ENCODE measurements around the gene CRIP1.
A peak's percentile ranks its signal among the peaks of the same experiment; 100 is the strongest.

CRIP1 gene

DNA sequence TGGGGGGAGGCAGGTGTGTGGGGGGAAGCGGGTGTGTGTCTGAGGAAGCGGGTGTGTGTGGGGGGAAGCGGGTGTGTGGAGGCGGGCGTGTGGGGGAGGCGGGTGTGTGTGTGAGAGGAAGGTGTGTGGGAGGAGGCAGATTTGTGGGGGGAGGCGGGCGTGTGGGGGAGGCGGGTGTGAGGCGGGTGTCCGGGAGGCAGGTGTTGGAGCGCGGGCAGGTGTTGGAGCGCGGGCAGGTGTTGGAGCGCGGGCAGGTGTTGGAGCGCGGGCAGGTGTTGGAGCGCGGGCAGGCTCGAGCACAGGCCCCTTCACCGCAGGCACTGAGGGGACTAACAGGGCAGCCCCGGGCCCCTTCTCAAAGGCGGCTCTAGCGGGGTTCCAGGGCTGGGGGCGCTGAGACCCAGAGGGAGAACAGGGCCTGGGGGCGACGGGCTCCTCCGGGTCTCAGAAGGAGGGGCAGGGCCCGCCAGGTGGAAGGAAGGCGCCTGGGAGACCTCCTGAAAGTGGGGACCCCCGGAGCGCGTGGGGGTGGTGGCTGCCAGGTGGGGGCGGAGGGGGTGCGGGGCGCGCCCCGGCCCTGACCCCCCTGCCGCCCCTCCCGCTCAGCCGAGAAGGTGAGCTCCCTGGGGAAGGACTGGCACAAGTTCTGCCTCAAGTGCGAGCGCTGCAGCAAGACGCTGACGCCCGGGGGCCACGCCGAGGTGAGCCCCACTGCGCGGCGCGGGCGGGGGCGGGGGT, 8.9 kb upstream of the CRIP1 start:
- H3K79me1 ChIP-seq (replicated peaks; ENCODE audit: low read length, poor library complexity, severe bottlenecking), result no peaks in the 10 kb centered on the region
- H3K4ac ChIP-seq (ENCODE audit: low read depth in 1 of 2, low read length in 2 of 2), result no peak overlapping the region
- peaks cover 15 to 24% of the 10 kb centered on the region in 2 experiments for H3K27me3 ChIP-seq (ENCODE audit: control insufficient read depth in 1 of 2, insufficient read depth in 1 of 2, low read length in 2 of 2)
- H3K23ac ChIP-seq (ENCODE audit: low read length in 2 of 2), result peak overlapping the region in 1 of 2 experiments; percentile 49
- no peak overlapping the region for H2BK120ac ChIP-seq (ENCODE audit: low read depth, low read length)
- WGBS, result 34% methylated on average over 27 of the region's 56 CpGs
- H4K8ac ChIP-seq (ENCODE audit: low read length), result no peak overlapping the region
- no peak overlapping the region for H2BK12ac ChIP-seq (ENCODE audit: low read length in 2 of 2)
- H3K18ac ChIP-seq (ENCODE audit: low read depth in 1 of 2, low read length in 2 of 2), result no peak overlapping the region
- no peak overlapping the region for H3K14ac ChIP-seq (ENCODE audit: low read length in 2 of 2)
- no peak overlapping the region for H2AK5ac ChIP-seq (ENCODE audit: low read length, severe bottlenecking)
- no peak overlapping the region for H3K4me2 ChIP-seq (ENCODE audit: low read length, poor library complexity, severe bottlenecking)
- no peak overlapping the region for H2AFZ ChIP-seq (ENCODE audit: low read depth, low read length)
- no peak overlapping the region for H3K9ac ChIP-seq (ENCODE audit: low read length)
- H3K36me3 ChIP-seq (ENCODE audit: control insufficient read depth in 1 of 2, insufficient read depth in 2 of 2, low read depth in 1 of 2, low read length in 2 of 2), result peaks cover 0 to 2% of the 10 kb centered on the region in 2 experiments
- no peak overlapping the region for H2BK15ac ChIP-seq (ENCODE audit: low read depth, poor library complexity, severe bottlenecking)
- no peak overlapping the region for H2BK5ac ChIP-seq (ENCODE audit: low read depth, low read length, poor library complexity, severe bottlenecking)
- no peak overlapping the region for H3K27ac ChIP-seq (ENCODE audit: low read length, poor library complexity, severe bottlenecking)
- peak overlapping the region; percentile 60 for H4K91ac ChIP-seq (ENCODE audit: low read length)
- no peak for DNase-seq
- H3K4me3 ChIP-seq (ENCODE audit: insufficient read depth in 1 of 2, low read depth in 1 of 2, low read length in 2 of 2), result no peak overlapping the region
- H3K9me3 ChIP-seq (ENCODE audit: control insufficient read depth, low read length), result no peaks in the 10 kb centered on the region
- H3K4me1 ChIP-seq (ENCODE audit: control insufficient read depth, insufficient read depth, low read depth, low read length), result peaks cover 83% of the 10 kb centered on the region

DNA sequence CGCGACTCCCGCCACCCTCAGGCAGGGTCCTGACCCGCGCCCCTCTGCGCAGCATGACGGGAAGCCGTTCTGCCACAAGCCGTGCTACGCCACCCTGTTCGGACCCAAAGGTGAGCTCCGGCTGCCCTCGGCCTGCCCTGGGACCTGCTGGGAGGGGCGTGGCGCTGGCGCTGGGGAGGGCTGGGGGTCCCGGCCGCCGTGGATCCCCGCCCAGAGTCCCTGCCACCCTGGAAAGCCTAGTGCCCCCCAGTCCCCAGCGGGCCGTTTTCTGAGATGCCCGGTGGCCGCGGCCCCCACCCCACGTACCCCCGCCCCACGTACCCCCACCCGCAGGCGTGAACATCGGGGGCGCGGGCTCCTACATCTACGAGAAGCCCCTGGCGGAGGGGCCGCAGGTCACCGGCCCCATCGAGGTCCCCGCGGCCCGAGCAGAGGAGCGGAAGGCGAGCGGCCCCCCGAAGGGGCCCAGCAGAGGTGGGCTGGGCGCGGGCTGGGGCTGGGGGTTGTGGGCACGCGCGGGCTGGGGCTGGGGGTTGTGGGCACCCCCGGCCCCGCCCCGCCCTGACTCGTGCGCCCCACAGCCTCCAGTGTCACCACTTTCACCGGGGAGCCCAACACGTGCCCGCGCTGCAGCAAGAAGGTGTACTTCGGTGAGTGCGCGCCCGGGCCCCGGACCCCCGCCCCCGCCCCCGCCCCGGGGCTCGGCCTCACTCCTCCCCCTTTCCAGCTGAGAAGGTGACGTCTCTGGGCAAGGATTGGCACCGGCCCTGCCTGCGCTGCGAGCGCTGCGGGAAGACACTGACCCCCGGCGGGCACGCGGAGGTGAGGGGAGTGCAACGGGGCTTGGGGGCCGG, 8.1 kb upstream of the CRIP1 start:
- Histone ChIP-seq H2AFZ (ENCODE audit: low read depth, low read length) (no peak overlapping the region), H3K79me1 (replicated peaks; ENCODE audit: low read length, poor library complexity, severe bottlenecking) (no peaks in the 10 kb centered on the region), H3K4me1 (ENCODE audit: control insufficient read depth, insufficient read depth, low read depth, low read length) (peaks cover 81% of the 10 kb centered on the region), H3K36me3 (ENCODE audit: control insufficient read depth in 1 of 2, insufficient read depth in 2 of 2, low read depth in 1 of 2, low read length in 2 of 2) (peaks cover 0 to 2% of the 10 kb centered on the region in 2 experiments), H2BK120ac (ENCODE audit: low read depth, low read length) (no peak overlapping the region), H2BK5ac (ENCODE audit: low read depth, low read length, poor library complexity, severe bottlenecking) (no peak overlapping the region), H2BK12ac (ENCODE audit: low read length in 2 of 2) (no peak overlapping the region), H3K9ac (ENCODE audit: low read length) (no peak overlapping the region), H3K4me3 (ENCODE audit: insufficient read depth in 1 of 2, low read depth in 1 of 2, low read length in 2 of 2) (no peak overlapping the region), H3K9me3 (ENCODE audit: control insufficient read depth, low read length) (no peaks in the 10 kb centered on the region), H3K4me2 (ENCODE audit: low read length, poor library complexity, severe bottlenecking) (no peak overlapping the region), H4K8ac (ENCODE audit: low read length) (no peak overlapping the region), H3K27me3 (ENCODE audit: control insufficient read depth in 1 of 2, insufficient read depth in 1 of 2, low read length in 2 of 2) (peaks cover 11 to 24% of the 10 kb centered on the region in 2 experiments), H3K27ac (ENCODE audit: low read length, poor library complexity, severe bottlenecking) (no peak overlapping the region), H2BK15ac (ENCODE audit: low read depth, poor library complexity, severe bottlenecking) (no peak overlapping the region), H3K18ac (ENCODE audit: low read depth in 1 of 2, low read length in 2 of 2) (no peak overlapping the region), H3K23ac (ENCODE audit: low read length in 2 of 2) (peak overlapping the region in 1 of 2 experiments; percentile 49), H4K91ac (ENCODE audit: low read length) (peak overlapping the region; percentile 60), H2AK5ac (ENCODE audit: low read length, severe bottlenecking) (no peak overlapping the region), H3K14ac (ENCODE audit: low read length in 2 of 2) (no peak overlapping the region), H3K4ac (ENCODE audit: low read depth in 1 of 2, low read length in 2 of 2) (no peak overlapping the region)
- DNase-seq, result no peak
- 43% methylated on average over 52 of the region's 81 CpGs for WGBS

DNA sequence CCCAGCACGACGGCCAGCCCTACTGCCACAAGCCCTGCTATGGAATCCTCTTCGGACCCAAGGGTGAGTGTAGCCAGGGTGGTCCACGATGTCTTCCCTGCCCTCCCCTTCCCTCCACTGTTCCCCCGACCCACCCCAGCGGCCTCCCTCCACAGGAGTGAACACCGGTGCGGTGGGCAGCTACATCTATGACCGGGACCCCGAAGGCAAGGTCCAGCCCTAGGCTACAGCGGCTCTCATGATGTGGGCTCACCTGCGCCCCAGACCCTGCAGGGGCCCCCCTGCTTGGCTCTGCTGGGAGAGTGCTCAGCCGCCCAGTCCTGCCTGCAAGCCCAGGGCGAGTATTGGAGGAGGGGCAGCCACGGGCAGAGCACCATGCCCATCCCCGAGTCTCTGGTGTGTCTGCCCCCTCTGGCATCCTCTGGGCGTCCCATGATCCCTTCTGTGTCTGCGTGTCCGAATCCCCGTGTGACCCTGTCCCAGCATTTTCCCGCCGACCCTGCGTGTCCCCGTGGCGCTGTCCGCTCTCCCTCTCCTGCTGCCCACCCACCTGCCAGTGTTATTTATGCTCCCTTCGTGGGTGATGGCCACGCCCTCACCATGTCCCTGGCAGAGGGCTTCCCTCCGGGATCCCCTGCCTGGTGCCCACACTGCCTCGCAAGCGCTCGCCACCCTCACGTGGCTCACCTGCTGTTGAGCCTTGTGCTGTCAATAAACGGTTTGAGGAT, 7.1 kb upstream of the CRIP1 start:
- no peak overlapping the region for H3K18ac ChIP-seq (ENCODE audit: low read depth in 1 of 2, low read length in 2 of 2)
- no peak overlapping the region for H3K4ac ChIP-seq (ENCODE audit: low read depth in 1 of 2, low read length in 2 of 2)
- H3K9ac ChIP-seq (ENCODE audit: low read length), result no peak overlapping the region
- no peak overlapping the region for H3K4me2 ChIP-seq (ENCODE audit: low read length, poor library complexity, severe bottlenecking)
- no peak overlapping the region for H3K14ac ChIP-seq (ENCODE audit: low read length in 2 of 2)
- H3K27ac ChIP-seq (ENCODE audit: low read length, poor library complexity, severe bottlenecking), result no peak overlapping the region
- peaks cover 10 to 24% of the 10 kb centered on the region in 2 experiments for H3K27me3 ChIP-seq (ENCODE audit: control insufficient read depth in 1 of 2, insufficient read depth in 1 of 2, low read length in 2 of 2)
- H2BK5ac ChIP-seq (ENCODE audit: low read depth, low read length, poor library complexity, severe bottlenecking), result no peak overlapping the region
- peak overlapping the region; percentile 67 for H4K8ac ChIP-seq (ENCODE audit: low read length)
- H4K91ac ChIP-seq (ENCODE audit: low read length), result peak overlapping the region; percentile 60
- H3K36me3 ChIP-seq (ENCODE audit: control insufficient read depth in 1 of 2, insufficient read depth in 2 of 2, low read depth in 1 of 2, low read length in 2 of 2), result peaks cover 0 to 2% of the 10 kb centered on the region in 2 experiments
- peaks cover 77% of the 10 kb centered on the region for H3K4me1 ChIP-seq (ENCODE audit: control insufficient read depth, insufficient read depth, low read depth, low read length)
- 62% methylated on average over 34 of the region's 34 CpGs for WGBS
- no peak overlapping the region for H2AFZ ChIP-seq (ENCODE audit: low read depth, low read length)
- no peak for DNase-seq
- no peak overlapping the region for H2AK5ac ChIP-seq (ENCODE audit: low read length, severe bottlenecking)
- no peaks in the 10 kb centered on the region for H3K9me3 ChIP-seq (ENCODE audit: control insufficient read depth, low read length)
- H3K79me1 ChIP-seq (replicated peaks; ENCODE audit: low read length, poor library complexity, severe bottlenecking), result no peaks in the 10 kb centered on the region
- H2BK12ac ChIP-seq (ENCODE audit: low read length in 2 of 2), result no peak overlapping the region
- H3K23ac ChIP-seq (ENCODE audit: low read length in 2 of 2), result peak overlapping the region in 1 of 2 experiments; percentile 81
- H3K4me3 ChIP-seq (ENCODE audit: insufficient read depth in 1 of 2, low read depth in 1 of 2, low read length in 2 of 2), result no peak overlapping the region
- H2BK120ac ChIP-seq (ENCODE audit: low read depth, low read length), result no peak overlapping the region
- H2BK15ac ChIP-seq (ENCODE audit: low read depth, poor library complexity, severe bottlenecking), result peak overlapping the region; percentile 2

Measured in mesenchymal stem cell (in vitro differentiated cells and primary cell).